ENCODE measurements around the gene GLMP. TPM values are rescaled to one million over a fixed set of nuclear protein-coding genes. Genes with fewer than 3 reads are reported as not detected.

Gene GLMP
- total and polyA plus RNA-seq, 12 donors = 49.8 to 209 (median 139) TPM

GRCh38 chr1:156245451-156246232 lies 49.8 kb downstream of the GLMP start:
- H3K27me3 ChIP-seq = no peaks in the 10 kb centered on the region
- peaks cover 0 to 14% of the 10 kb centered on the region in 2 donors for H3K36me3 ChIP-seq (replicated peaks in 1 of 2)
- TF ChIP-seq, protein P1, sequence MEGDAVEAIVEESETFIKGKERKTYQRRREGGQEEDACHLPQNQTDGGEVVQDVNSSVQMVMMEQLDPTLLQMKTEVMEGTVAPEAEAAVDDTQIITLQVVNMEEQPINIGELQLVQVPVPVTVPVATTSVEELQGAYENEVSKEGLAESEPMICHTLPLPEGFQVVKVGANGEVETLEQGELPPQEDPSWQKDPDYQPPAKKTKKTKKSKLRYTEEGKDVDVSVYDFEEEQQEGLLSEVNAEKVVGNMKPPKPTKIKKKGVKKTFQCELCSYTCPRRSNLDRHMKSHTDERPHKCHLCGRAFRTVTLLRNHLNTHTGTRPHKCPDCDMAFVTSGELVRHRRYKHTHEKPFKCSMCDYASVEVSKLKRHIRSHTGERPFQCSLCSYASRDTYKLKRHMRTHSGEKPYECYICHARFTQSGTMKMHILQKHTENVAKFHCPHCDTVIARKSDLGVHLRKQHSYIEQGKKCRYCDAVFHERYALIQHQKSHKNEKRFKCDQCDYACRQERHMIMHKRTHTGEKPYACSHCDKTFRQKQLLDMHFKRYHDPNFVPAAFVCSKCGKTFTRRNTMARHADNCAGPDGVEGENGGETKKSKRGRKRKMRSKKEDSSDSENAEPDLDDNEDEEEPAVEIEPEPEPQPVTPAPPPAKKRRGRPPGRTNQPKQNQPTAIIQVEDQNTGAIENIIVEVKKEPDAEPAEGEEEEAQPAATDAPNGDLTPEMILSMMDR (IDR thresholded peaks at IDR 0.05) = no peak
- no peak for TF ChIP-seq POLR2A (IDR thresholded peaks at IDR 0.05)
- H3K4me1 ChIP-seq (replicated peaks in 1 of 2) = peaks cover 0 to 12% of the 10 kb centered on the region in 2 donors
- intact Hi-C loops (cut with DNase I) = no loop called here
- WGBS, 4 donors = 4 to 10% (median 5%) methylated on average over 2 to 69 of the region's 69 CpGs
- H3K27ac ChIP-seq = no peak overlapping the region
- H3K9me3 ChIP-seq (replicated peaks in 1 of 3) = no peaks in the 10 kb centered on the region
- DNase-seq = peak in 2 of 7 donors; percentile 32 to 33
- peak overlapping the region in 1 of 4 donors; percentile 34 for H3K4me3 ChIP-seq

DNA sequence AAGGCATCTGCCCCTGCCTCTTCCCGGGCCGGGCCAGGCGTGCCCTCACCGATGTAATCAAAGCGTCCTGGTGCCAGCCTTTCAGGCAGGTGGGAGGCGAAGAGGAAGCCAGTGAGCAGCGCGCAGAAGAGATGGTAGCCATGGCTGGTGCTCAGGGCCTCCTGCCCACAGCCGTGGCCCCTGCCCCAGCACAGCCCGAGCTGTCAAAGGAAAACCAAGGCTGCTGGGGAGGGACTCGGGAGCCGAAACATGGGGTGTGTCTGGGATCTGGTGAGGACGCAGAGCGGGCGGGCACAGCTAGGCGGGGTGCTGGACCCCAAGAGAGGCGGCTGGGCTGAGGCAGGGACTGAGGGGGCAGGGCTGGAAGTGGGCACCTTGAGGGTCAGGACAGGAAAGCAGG lies 50.8 kb downstream of the GLMP start:
- peaks cover 0 to 12% of the 10 kb centered on the region in 2 donors for H3K36me3 ChIP-seq (replicated peaks in 1 of 2)

DNA sequence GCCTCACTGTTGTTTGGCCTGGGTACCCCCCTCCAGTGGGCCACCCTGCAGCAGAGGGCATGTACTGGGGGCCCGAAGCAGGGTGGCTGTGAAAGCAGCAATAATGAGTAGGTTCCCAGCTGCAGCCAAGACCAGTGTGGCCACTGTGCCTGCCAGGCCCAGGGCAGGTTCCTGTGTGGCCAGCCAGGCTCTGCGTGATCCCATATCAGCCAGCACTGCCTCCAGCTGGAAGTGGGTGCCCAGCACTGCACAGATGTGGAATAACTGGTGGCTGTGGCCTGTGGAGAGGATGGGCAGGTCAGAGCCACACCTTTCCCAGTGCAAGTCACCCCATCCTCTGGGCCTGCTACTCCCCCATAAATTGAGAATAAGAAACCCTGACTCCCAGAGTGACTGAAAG lies 51.4 kb downstream of the GLMP start:
- WGBS, 4 donors = 75 to 100% (median 83%) methylated on average over 1 to 2 of the region's 2 CpGs; no CpG with 5 or more reads in 1 of the 4 donors
- intact Hi-C loops (cut with DNase I) = no loop called here
- DNase-seq = no peak

More for the DNA sequence above, 50.8 kb downstream of the GLMP start:
- H3K9me3 ChIP-seq (replicated peaks in 1 of 3) = no peaks in the 10 kb centered on the region
- no peak overlapping the region for H3K27ac ChIP-seq
- intact Hi-C loops (cut with DNase I) = no loop called here
- TF ChIP-seq, protein P1 (IDR thresholded peaks at IDR 0.05) = no peak
- TF ChIP-seq POLR2A (IDR thresholded peaks at IDR 0.05) = no peak
- peaks cover 0 to 12% of the 10 kb centered on the region in 2 donors for H3K4me1 ChIP-seq (replicated peaks in 1 of 2)
- no peak for DNase-seq
- WGBS, 4 donors = 80 to 90% (median 86%) methylated on average over 16 to 17 of the region's 17 CpGs
- no peaks in the 10 kb centered on the region for H3K27me3 ChIP-seq
- no peak overlapping the region for H3K4me3 ChIP-seq

DNA sequence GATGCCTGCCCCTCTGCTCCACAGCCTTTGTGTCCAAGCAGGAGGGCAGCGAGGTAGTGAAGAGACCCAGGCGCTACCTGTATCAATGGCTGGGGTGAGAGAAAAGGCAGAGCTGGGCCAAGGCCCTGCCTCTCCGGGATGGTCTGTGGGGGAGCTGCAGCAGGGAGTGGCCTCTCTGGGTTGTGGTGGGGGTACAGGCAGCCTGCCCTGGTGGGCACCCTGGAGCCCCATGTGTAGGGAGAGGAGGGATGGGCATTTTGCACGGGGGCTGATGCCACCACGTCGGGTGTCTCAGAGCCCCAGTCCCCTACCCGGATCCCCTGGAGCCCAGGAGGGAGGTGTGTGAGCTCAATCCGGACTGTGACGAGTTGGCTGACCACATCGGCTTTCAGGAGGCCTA lies 52.7 kb downstream of the GLMP start:
- Histone ChIP-seq H3K4me1 (replicated peaks in 1 of 2) (peaks cover 0 to 12% of the 10 kb centered on the region in 2 donors), H3K9me3 (replicated peaks in 1 of 3) (no peaks in the 10 kb centered on the region), H3K4me3 (no peak overlapping the region), H3K36me3 (replicated peaks in 1 of 2) (peaks cover 0 to 26% of the 10 kb centered on the region in 2 donors), H3K27me3 (no peaks in the 10 kb centered on the region), H3K27ac (no peak overlapping the region)
- intact Hi-C loops (cut with DNase I) = no loop called here
- WGBS, 4 donors = 77 to 100% (median 86%) methylated on average over 2 to 10 of the region's 10 CpGs
- no peak for TF ChIP-seq POLR2A (IDR thresholded peaks at IDR 0.05)
- TF ChIP-seq, protein P1 (IDR thresholded peaks at IDR 0.05) = no peak
- DNase-seq = no peak

More for the DNA sequence above, 51.4 kb downstream of the GLMP start:
- no peak overlapping the region for H3K27ac ChIP-seq
- TF ChIP-seq POLR2A (IDR thresholded peaks at IDR 0.05) = no peak
- TF ChIP-seq, protein P1 (IDR thresholded peaks at IDR 0.05) = no peak
- H3K4me3 ChIP-seq = no peak overlapping the region
- peaks cover 0 to 13% of the 10 kb centered on the region in 2 donors for H3K36me3 ChIP-seq (replicated peaks in 1 of 2)
- no peaks in the 10 kb centered on the region for H3K9me3 ChIP-seq (replicated peaks in 1 of 3)
- peaks cover 0 to 12% of the 10 kb centered on the region in 2 donors for H3K4me1 ChIP-seq (replicated peaks in 1 of 2)
- H3K27me3 ChIP-seq = no peaks in the 10 kb centered on the region

Other genes starting within 250 kb of the GLMP start
- gene UBQLN4, start 241.9 kb downstream of the GLMP start, total RNA-seq = 10 to 100 TPM in 8 of 9 donors, 1 to 10 TPM in 1; 9.5 to 34.6 (median 22.6) TPM
- 10 to 100 TPM; 15.0 to 30.0 (median 27.5) TPM for gene UBQLN4, start 241.9 kb downstream of the GLMP start, polyA plus RNA-seq
- 100 to 1,000 TPM in 3 of 9 donors, 10 to 100 TPM in 6; 53.6 to 140 (median 85.1) TPM for gene LAMTOR2, start 240.9 kb downstream of the GLMP start, total RNA-seq
- 100 to 1,000 TPM in 2 of 3 donors, 10 to 100 TPM in 1; 76.0 to 216 (median 143) TPM for gene LAMTOR2, start 240.9 kb downstream of the GLMP start, polyA plus RNA-seq
- gene RAB25, start 234.5 kb downstream of the GLMP start, total RNA-seq = under 1 TPM in 1 of 9 donors, not detected in 8; 0.38 TPM
- under 1 TPM in 2 of 3 donors, not detected in 1; 0.17 to 0.48 TPM for gene RAB25, start 234.5 kb downstream of the GLMP start, polyA plus RNA-seq
- gene MEX3A, start 213.2 kb downstream of the GLMP start, total RNA-seq = 1 to 10 TPM in 4 of 9 donors, under 1 TPM in 5; 0.09 to 2.4 (median 0.55) TPM
- gene MEX3A, start 213.2 kb downstream of the GLMP start, polyA plus RNA-seq = under 1 TPM; 0.17 to 0.27 (median 0.24) TPM
- gene LMNA, start 181.0 kb downstream of the GLMP start, total RNA-seq = 100 to 1,000 TPM; 116 to 591 (median 391) TPM
- 100 to 1,000 TPM; 140 to 458 (median 374) TPM for gene LMNA, start 181.0 kb downstream of the GLMP start, polyA plus RNA-seq
- 1 to 10 TPM in 7 of 9 donors, under 1 TPM in 2; 0.30 to 4.8 (median 1.8) TPM for gene SEMA4A, start 142.1 kb downstream of the GLMP start, total RNA-seq
- gene SEMA4A, start 142.1 kb downstream of the GLMP start, polyA plus RNA-seq = 1 to 10 TPM in 2 of 3 donors, under 1 TPM in 1; 0.93 to 3.1 (median 2.4) TPM
- 10 to 100 TPM; 11.4 to 33.7 (median 16.9) TPM for gene SLC25A44, start 101.6 kb downstream of the GLMP start, total RNA-seq
- 10 to 100 TPM in 1 of 3 donors, 1 to 10 TPM in 2; 7.0 to 31.7 (median 8.6) TPM for gene SLC25A44, start 101.6 kb downstream of the GLMP start, polyA plus RNA-seq
- 10 to 100 TPM; 47.6 to 90.2 (median 63.7) TPM for gene PMF1, start 82.7 kb downstream of the GLMP start, total RNA-seq
- 100 to 1,000 TPM in 1 of 3 donors, 10 to 100 TPM in 2; 45.6 to 103 (median 78.2) TPM for gene PMF1, start 82.7 kb downstream of the GLMP start, polyA plus RNA-seq
- 1 to 10 TPM in 3 of 9 donors, under 1 TPM in 4, not detected in 2; 0.39 to 2.1 (median 0.50) TPM for gene BGLAP, start 53.5 kb downstream of the GLMP start, total RNA-seq
- gene BGLAP, start 53.5 kb downstream of the GLMP start, polyA plus RNA-seq = 1 to 10 TPM in 2 of 3 donors, not detected in 1; 3.0 to 8.2 TPM
- 1 to 10 TPM in 5 of 9 donors, under 1 TPM in 2, not detected in 2; 0.91 to 3.0 (median 1.2) TPM for gene PAQR6, start 47.6 kb downstream of the GLMP start, total RNA-seq
- gene PAQR6, start 47.6 kb downstream of the GLMP start, polyA plus RNA-seq = 10 to 100 TPM in 1 of 3 donors, 1 to 10 TPM in 1, under 1 TPM in 1; 0.53 to 13.8 (median 5.4) TPM
- 100 to 1,000 TPM in 3 of 9 donors, 10 to 100 TPM in 6; 66.3 to 110 (median 88.5) TPM for gene SMG5, start 12.9 kb downstream of the GLMP start, total RNA-seq
- gene SMG5, start 12.9 kb downstream of the GLMP start, polyA plus RNA-seq = 10 to 100 TPM; 25.5 to 60.7 (median 45.3) TPM
- 1 to 10 TPM; 1.0 to 6.3 (median 3.0) TPM for gene TMEM79, start 11.4 kb downstream of the GLMP start, total RNA-seq
- 1 to 10 TPM; 1.7 to 6.1 (median 4.4) TPM for gene TMEM79, start 11.4 kb downstream of the GLMP start, polyA plus RNA-seq
- under 1 TPM in 2 of 9 donors, not detected in 7; 0.39 to 0.44 TPM for gene VHLL, start 3.6 kb upstream of the GLMP start, total RNA-seq
- under 1 TPM in 1 of 3 donors, not detected in 2; 0.72 TPM for gene VHLL, start 3.6 kb upstream of the GLMP start, polyA plus RNA-seq
- 100 to 1,000 TPM; 165 to 505 (median 266) TPM for gene CCT3, start 42.6 kb upstream of the GLMP start, total RNA-seq
- gene CCT3, start 42.6 kb upstream of the GLMP start, polyA plus RNA-seq = 100 to 1,000 TPM; 108 to 357 (median 189) TPM
- 1 to 10 TPM in 2 of 9 donors, under 1 TPM in 5, not detected in 2; 0.70 to 4.2 (median 0.85) TPM for gene TSACC, start 42.8 kb upstream of the GLMP start, total RNA-seq
- 1 to 10 TPM in 2 of 3 donors, not detected in 1; 3.1 to 3.4 TPM for gene TSACC, start 42.8 kb upstream of the GLMP start, polyA plus RNA-seq
- gene RHBG, start 73.5 kb upstream of the GLMP start, total RNA-seq = 1 to 10 TPM in 2 of 9 donors, under 1 TPM in 5, not detected in 2; 0.39 to 3.0 (median 0.98) TPM
- 1 to 10 TPM in 2 of 3 donors, under 1 TPM in 1; 0.16 to 1.9 (median 1.6) TPM for gene RHBG, start 73.5 kb upstream of the GLMP start, polyA plus RNA-seq
- gene MEF2D, start 205.1 kb upstream of the GLMP start, total RNA-seq = 10 to 100 TPM in 8 of 9 donors, 1 to 10 TPM in 1; 7.8 to 89.9 (median 71.2) TPM
- 10 to 100 TPM; 29.1 to 37.4 (median 35.3) TPM for gene MEF2D, start 205.1 kb upstream of the GLMP start, polyA plus RNA-seq